ENCODE results near the gene EPB41L3.
A peak's percentile ranks its signal among the peaks of the same experiment; 100 is the strongest.
"Not testable (repeated sequence)": the region's sequence is repeated elsewhere in the genome, so short reads cannot be mapped to it uniquely, and the experiment has no call there.

EPB41L3 gene

GRCh38 chr18:5496305-5496704 lies 47.5 kb downstream of the EPB41L3 start:
- DNase-seq, result no peak

DNA sequence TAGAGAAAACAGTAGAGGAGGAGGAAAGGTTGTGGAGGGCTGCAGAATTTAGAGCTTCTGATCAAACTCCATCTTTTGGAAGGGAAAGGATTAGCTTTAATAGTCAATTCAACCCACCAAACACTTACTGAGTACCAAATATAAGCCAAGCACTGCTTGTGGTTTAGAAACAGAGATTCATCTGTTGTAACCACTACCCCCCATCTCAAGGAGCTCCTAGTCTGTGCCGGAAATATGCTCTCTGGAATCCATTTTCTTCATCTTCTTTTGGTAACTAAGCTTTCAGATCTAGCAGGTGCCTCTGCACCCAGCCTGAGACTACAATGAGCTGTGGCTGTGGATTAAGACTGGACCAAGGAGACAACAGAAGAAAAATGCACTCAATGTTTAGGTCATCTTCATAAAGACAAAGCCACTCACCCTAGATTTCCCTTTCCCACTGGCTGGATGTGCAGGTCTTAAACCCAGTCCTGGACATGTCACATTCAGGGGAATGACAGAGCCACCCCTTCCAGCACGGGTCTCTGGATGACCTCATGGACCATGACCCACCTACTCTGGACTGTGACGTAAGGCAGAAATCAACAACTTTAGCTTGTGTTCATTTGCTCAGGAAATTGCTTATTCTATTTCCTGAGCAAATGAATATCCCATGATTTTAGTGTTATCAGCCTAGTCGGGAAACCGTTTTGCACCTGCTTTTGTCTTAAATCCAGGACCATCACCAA lies 52.9 kb downstream of the EPB41L3 start:
- peak in 1 of 14 donors; percentile 36 for DNase-seq

GRCh38 chr18:5488844-5489243 lies 55.0 kb downstream of the EPB41L3 start:
- DNase-seq, result peak in 1 of 14 donors; percentile 76

GRCh38 chr18:5488044-5488443 lies 55.8 kb downstream of the EPB41L3 start:
- DNase-seq, result not testable (repeated sequence)

- no peak for DNase-seq
Observed at GRCh38 chr18:5484526-5484925, 59.3 kb downstream of the EPB41L3 start.

GRCh38 chr18:5481621-5482020 lies 62.2 kb downstream of the EPB41L3 start:
- DNase-seq, result no peak

GRCh38 chr18:5478261-5478660 lies 65.5 kb downstream of the EPB41L3 start:
- no peak for DNase-seq

DNA sequence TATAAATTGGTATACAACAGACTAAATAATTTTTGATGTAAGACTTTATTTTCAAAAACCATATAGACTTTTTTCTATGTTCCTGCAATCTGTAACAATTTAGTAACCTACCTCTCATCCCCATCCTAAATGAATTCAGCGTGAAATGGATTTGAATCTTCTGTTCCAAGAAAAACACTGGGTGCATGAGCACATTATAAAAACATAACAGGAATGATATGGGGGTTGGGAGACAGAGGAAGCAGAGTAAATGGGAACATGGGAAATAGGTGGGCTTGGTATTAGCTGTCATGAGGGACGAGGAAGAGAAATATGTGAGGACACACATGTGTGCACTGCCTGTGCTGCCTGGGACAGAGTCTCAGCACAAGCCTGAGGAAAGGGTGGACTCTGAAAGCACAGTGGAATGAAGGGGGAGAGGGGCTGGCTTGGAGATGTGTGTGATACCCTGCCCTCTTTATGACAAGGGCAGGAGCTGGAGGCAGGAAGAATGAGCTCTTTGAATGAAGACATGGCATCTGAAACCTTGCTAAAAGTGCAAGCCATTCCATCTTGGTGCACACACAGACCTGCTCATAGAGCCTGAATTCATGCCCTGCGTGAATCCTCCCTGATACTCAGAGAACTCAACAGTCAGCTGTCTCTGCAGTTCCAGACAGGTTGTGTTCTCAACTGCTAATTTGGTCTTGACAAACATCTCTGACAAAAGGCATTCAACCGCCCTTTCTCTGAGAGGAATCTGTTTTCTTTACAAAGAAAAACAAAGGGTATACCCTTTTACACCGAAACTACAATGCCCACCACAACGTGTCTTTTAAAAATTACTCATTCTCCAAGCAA lies 66.6 kb downstream of the EPB41L3 start:
- no peak for DNase-seq

GRCh38 chr18:5475267-5475666 lies 68.5 kb downstream of the EPB41L3 start:
- peak in 1 of 14 donors; percentile 18 for DNase-seq

DNA sequence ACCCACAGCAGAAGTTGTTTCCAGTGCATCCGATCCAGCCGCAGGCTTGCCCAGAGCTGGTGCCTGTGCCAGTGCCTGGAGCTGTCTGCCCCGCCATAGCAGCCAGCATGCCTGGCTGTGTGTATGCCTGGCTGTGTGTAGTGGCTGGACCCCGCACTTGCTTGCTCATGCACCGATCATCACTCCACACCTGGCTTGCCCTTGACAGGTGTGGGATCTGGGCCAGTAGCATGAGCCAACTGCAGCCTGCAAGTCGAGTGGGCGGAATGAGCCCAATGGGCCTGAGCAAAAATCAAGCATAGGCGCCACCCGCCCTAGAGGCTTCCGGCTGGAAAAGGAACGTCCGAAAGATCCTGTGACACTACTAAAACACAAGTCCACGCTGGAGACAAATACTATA lies 74.5 kb downstream of the EPB41L3 start:
- DNase-seq, result no peak

GRCh38 chr18:5468394-5468793 lies 75.4 kb downstream of the EPB41L3 start:
- no peak for DNase-seq

DNA sequence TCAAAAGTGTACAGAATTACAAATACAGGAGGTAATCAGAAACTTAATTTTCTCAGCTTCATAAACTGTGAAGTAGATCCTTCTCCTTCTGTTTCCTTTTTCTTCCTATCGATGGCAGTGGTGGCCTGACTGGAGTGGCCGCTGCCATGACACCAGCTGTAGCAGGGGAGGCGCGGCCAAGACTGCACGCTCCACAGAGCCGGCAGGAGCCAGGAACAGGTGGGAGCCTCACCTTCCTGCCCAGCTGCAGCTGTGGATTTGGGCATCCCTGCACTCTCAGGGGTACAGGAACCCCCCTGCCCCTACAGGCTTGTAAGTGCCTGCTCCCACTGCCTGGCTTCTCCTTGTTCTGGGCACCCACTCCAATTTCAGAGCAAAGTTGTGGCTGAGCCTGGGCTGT lies 76.1 kb downstream of the EPB41L3 start:
- no peak for DNase-seq

GRCh38 chr18:5466256-5466655 lies 77.5 kb downstream of the EPB41L3 start:
- DNase-seq, result no peak

GRCh38 chr18:5464251-5464650 lies 79.5 kb downstream of the EPB41L3 start:
- no peak for DNase-seq

DNA sequence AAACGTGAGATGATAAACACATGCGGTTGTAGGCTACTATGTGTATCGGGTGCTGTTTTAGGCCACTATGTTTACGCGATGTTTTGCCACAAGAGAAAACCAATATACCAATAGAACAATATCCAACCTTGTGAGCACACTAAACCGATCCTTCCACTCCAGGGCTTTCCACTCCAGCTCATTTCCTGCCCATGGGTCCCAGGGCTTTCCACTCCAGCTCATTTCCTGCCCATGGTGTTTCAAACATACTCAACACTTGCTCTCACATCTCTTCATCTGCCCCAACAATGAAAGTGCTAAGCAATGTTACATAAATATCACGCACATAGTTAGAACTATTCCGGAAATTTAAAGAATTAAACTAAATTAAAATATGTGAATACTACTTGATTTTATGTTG lies 80.0 kb downstream of the EPB41L3 start:
- no peak for DNase-seq

DNA sequence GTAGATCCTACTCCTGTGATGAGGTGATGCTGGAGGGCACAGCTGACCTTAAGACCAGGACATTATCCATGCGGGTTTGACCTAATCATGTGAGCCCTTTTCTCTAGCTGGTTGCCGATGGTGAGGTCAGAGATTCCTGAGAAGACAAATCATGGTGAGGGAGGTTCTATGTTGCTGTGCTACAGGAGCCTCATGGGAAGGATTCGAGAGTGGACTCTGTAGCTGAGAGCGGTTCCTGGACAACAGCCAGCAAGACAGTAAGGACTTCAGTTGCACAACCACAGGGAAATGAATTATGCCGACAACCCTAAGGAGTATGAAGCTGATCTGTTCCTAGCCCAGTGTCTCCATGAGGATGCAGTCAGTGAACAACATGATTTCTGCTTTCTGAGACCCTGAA lies 80.4 kb downstream of the EPB41L3 start:
- no peak for DNase-seq

GRCh38 chr18:5462227-5462626 lies 81.6 kb downstream of the EPB41L3 start:
- DNase-seq, result no peak

DNA sequence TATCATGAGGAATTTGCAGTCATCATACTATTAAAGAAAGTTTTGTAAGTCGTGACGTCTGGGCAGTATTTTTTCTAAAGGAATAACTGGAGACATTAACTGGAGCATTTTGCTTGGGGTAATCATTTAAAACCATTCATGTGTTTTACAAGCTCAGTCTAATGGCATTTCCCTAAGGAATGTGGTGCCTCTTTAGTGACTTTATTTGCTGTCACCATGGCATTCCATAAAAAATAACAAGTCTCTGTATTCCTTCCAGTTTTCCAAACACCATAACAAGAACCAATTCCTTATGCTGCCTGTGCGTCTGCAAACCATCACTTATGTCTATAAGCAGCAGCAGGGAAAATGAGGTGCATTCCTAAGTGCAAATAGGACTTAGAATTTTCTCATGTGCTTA lies 82.8 kb downstream of the EPB41L3 start:
- DNase-seq, result no peak

DNA sequence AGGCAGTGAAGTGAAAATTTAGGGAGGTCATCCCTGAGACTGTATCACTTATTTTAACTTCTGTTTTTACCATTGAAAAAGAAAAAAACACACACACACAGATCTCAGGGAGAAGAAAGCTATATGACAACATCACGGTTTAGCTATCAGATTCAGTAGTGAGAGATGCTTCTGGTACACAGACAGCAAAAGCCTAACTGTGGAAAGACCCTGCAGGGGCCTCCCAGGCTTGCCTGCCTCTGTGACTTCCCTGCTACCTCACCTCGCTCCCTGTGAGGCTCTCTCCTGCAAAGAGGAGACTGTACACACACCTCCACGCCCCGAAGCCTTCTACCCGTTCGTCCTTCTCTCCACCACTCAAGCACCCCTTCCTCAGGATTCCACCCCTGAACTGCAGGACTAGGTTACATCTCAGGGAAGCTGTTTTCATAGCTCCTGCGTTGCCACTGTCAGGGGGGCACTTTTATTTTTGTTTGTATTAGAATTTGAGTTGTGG lies 86.3 kb downstream of the EPB41L3 start:
- peak in 1 of 14 donors; percentile 53 for DNase-seq

DNA sequence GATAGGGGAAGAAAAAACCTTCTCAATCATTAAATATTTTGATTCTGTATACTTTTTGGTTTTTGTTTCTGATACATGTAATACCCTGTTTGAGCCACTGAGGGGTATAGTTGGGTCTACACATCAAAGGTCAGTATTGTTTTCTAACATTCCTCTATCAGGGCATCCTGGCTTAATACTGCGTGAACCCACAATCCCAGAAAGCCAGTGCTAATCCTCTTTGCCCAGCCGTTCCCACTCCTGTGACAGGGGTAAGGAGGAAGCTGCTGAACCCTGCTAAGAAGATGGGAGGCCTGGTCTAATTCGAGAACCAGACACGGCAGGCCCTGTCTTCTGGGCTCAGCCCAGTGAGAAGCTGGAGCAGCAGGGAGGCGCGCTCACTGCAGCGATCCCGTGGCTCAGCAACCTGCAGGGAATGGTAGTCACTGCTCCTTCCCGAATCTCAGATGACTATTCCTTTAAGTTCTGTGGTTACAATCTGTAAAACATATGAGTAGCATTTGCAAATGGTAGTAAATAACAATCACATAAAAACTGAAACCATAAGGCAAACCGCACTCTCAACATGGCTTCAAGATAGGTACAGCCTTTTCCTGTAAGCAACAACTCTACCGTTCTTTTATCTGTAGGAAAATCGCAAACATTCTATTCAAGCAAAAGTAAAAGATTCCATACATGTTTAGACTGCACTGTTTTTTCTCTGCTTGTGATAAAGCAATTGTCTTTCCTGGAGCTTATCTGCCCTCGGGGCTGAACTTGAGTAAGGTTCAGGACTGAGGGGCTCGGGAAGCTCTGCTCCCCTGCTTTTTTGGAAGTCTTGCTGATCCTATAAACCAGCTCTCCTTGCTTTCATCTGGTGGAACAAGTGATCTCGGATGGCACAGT lies 87.0 kb downstream of the EPB41L3 start:
- peak in 10 of 14 donors; percentile 12 to 87 (median 28) for DNase-seq

GRCh38 chr18:5455674-5456073 lies 88.1 kb downstream of the EPB41L3 start:
- DNase-seq, result peak in 1 of 14 donors; percentile 53

- DNase-seq, result peak in 1 of 14 donors; percentile 29
Observed at GRCh38 chr18:5452943-5453443, 90.8 kb downstream of the EPB41L3 start.
